GM12878 (cell line): ENCODE data around the gene STARD13. TPM values are rescaled to one million over a fixed set of nuclear protein-coding genes. Genes with fewer than 3 reads are reported as not detected.

Source experiments
- ATAC-seq: fragments of 200-7000 bp; cut with Tn5 transposase; 3 replicates; pipeline ENCODE4 v1.9.1; 2020; ENCODE audit warnings: mild to moderate bottlenecking, moderate library complexity
- BruUV-seq: library from RNA; stranded (reverse); fragments of 400-500 nt; replicated peaks from 2 replicates; lab custom pipeline; 2021; lab: Mats Ljungman, UMichigan
- CTCF ChIA-PET: fragments of 300-600 bp; sonication (Branson Sonifier 250); formaldehyde crosslinking; extraction: SDS; loops from one replicate; lab custom pipeline; 2021; ENCODE audit warnings: inconsistent platforms; lab: Yijun Ruan, JAX
- POLR2A ChIA-PET: fragments of 350-600 bp; formaldehyde crosslinking; extraction: SDS; loops from one replicate; lab custom pipeline; 2021; ENCODE audit warnings: inconsistent platforms; lab: Charles Lee
- RAD21 ChIA-PET: fragments of 300-600 bp; sonication (Branson Sonifier 250); formaldehyde crosslinking; loops from one replicate; lab custom pipeline; 2023; ENCODE audit warnings: antibody characterized with exemption; ENCODE audit not compliant: unreplicated experiment; lab: Charles Lee
- SMC1A ChIA-PET: fragments of 300-600 bp; sonication (Branson Sonifier 250); formaldehyde crosslinking; loops from one replicate; lab custom pipeline; 2023; ENCODE audit not compliant: unreplicated experiment, uncharacterized antibody; lab: Charles Lee
- DNase-seq: peaks from one replicate; pipeline ENCODE4 v3.0.0-alpha.2; 2011; ENCODE audit warnings: low read depth, low spot score
- FAIRE-seq: peaks from 3 replicates; lab custom pipeline; 2011; peaks lifted over from hg19 to GRCh38; lab: Jason Lieb, UNC
- H2AFZ ChIP-seq: 2 replicates; pipeline ENCODE4 v1.6.0; 2011; ENCODE audit warnings: low read depth, low read length, control low read depth; ENCODE audit not compliant: control insufficient read depth
- H3K27ac ChIP-seq: 2 replicates; pipeline ENCODE4 v1.5.1; 2011; ENCODE audit warnings: control low read depth; ENCODE audit not compliant: control insufficient read depth, insufficient read depth
- H3K27me3 ChIP-seq, 2 experiments: replicated peaks in 1 of 2; 2 replicates each; pipeline versions ENCODE4 v1.6.0 to v1.6.1; 2011; ENCODE audit warnings: low read length in 1 of 2; ENCODE audit not compliant: control insufficient read depth in 2 of 2, insufficient read depth in 2 of 2
- H3K36me3 ChIP-seq, 2 experiments: 2 replicates each; pipeline ENCODE4 v1.5.1; 2011; ENCODE audit warnings: low read length in 1 of 2; ENCODE audit not compliant: control insufficient read depth in 2 of 2, insufficient read depth in 2 of 2
- H3K4me1 ChIP-seq: 2 replicates; pipeline ENCODE4 v1.6.1; 2011; ENCODE audit warnings: mild to moderate bottlenecking, low read length, moderate library complexity, mixed read lengths; ENCODE audit not compliant: control insufficient read depth, insufficient read depth
- H3K4me2 ChIP-seq: 2 replicates; pipeline ENCODE4 v1.6.0; 2011; ENCODE audit warnings: control low read depth; ENCODE audit not compliant: control insufficient read depth, insufficient read depth
- H3K4me3 ChIP-seq: fragments of 200-600 bp; sonication (generic); 2 replicates; pipeline ENCODE4 v1.5.1; 2016
- H3K79me2 ChIP-seq: 2 replicates; pipeline ENCODE4 v1.6.0; 2011; ENCODE audit warnings: low read length; ENCODE audit not compliant: control insufficient read depth, insufficient read depth
- H3K9ac ChIP-seq: 2 replicates; pipeline ENCODE4 v1.8.0; 2011; ENCODE audit warnings: low read length, control low read depth, mixed read lengths; ENCODE audit not compliant: control insufficient read depth, insufficient read depth
- H3K9me3 ChIP-seq: replicated peaks from 3 replicates; pipeline ENCODE4 v1.5.1; 2011; ENCODE audit warnings: mild to moderate bottlenecking, low read length; ENCODE audit not compliant: control insufficient read depth, insufficient read depth
- H4K20me1 ChIP-seq: 2 replicates; pipeline ENCODE4 v1.6.0; 2011; ENCODE audit not compliant: control insufficient read depth, insufficient read depth
- BRCA1 ChIP-seq: IDR thresholded peaks from 2 replicates; pipeline ENCODE4 v1.6.1; 2011; ENCODE audit warnings: low read depth, low read length, improper control_type of control experiment
- DPF2 ChIP-seq: fragments of 450-650 bp; IDR thresholded peaks from 2 replicates; pipeline ENCODE4 v1.6.1; 2017; ENCODE audit warnings: mild to moderate bottlenecking
- EP300 ChIP-seq, 2 experiments: fragments of 150-350 bp in 1 of 2; IDR thresholded peaks; 2 replicates each; pipeline ENCODE4 v1.6.1; 2011 to 2012; ENCODE audit warnings: low read depth in 2 of 2, low read length in 2 of 2, borderline replicate concordance in 1 of 2, improper control_type of control experiment in 1 of 2, inconsistent platforms in 1 of 2; ENCODE audit not compliant: control insufficient read depth in 1 of 2
- FOXK2 ChIP-seq: fragments of 450-650 bp; IDR thresholded peaks from 2 replicates; pipeline ENCODE4 v1.6.1; 2017; ENCODE audit warnings: mild to moderate bottlenecking, moderate library complexity
- IKZF2 ChIP-seq, 2 experiments: fragments of 450-650 bp; IDR thresholded peaks; 2 replicates each; pipeline ENCODE4 v1.6.1; 2017; ENCODE audit warnings: mild to moderate bottlenecking in 2 of 2, moderate library complexity in 2 of 2
- NBN ChIP-seq: fragments of 450-650 bp; IDR thresholded peaks from 2 replicates; pipeline ENCODE4 v1.6.1; 2016
- NFIC ChIP-seq: IDR thresholded peaks from 2 replicates; pipeline ENCODE4 v1.6.1; 2012; ENCODE audit warnings: low read depth, mild to moderate bottlenecking, inconsistent platforms, low read length, moderate library complexity
- NFYA ChIP-seq: IDR thresholded peaks from 2 replicates; pipeline ENCODE4 v1.6.1; 2011; ENCODE audit warnings: low read depth, mild to moderate bottlenecking, low read length, improper control_type of control experiment, borderline replicate concordance
- POLR2AphosphoS2 ChIP-seq: IDR thresholded peaks from 2 replicates; pipeline ENCODE4 v1.6.1; 2011; ENCODE audit warnings: low read depth, mild to moderate bottlenecking, low read length, improper control_type of control experiment, moderate library complexity
- RBBP5 ChIP-seq: fragments of 200-600 bp; sonication (generic); conservative IDR thresholded peaks from 2 replicates; pipeline ENCODE4 v1.6.1; 2016
- RCOR1 ChIP-seq: conservative IDR thresholded peaks from 2 replicates; pipeline ENCODE4 v1.6.1; 2012; ENCODE audit warnings: low read depth, low read length, improper control_type of control experiment
- TBL1XR1 ChIP-seq: IDR thresholded peaks from 2 replicates; pipeline ENCODE4 v1.6.1; 2012; ENCODE audit warnings: low read depth, low read length, improper control_type of control experiment
- USF1 ChIP-seq: IDR thresholded peaks from 2 replicates; pipeline ENCODE4 v1.6.1; 2011; ENCODE audit warnings: borderline replicate concordance, low read depth, mild to moderate bottlenecking, moderate library complexity, mixed read lengths, low read length; ENCODE audit not compliant: insufficient read depth; ENCODE audit errors: extremely low read length
- WRNIP1 ChIP-seq: IDR thresholded peaks from 2 replicates; pipeline ENCODE4 v1.6.1; 2011; ENCODE audit warnings: low read depth, low read length, improper control_type of control experiment, borderline replicate concordance
- ZBTB11 ChIP-seq: fragments of 450-650 bp; formaldehyde crosslinking; IDR thresholded peaks from 2 replicates; pipeline ENCODE4 v1.5.0; 2022; ENCODE audit warnings: mild to moderate bottlenecking, missing genetic modification characterization
- ZZZ3 ChIP-seq: IDR thresholded peaks from 2 replicates; pipeline ENCODE4 v1.6.1; 2011; ENCODE audit warnings: low read depth; ENCODE audit not compliant: control insufficient read depth, insufficient read length
- WGBS: methylation state at CpG from one replicate; pipeline ENCODE4 v1.1.6; 2016; ENCODE audit warnings: low lambda C conversion rate; ENCODE audit not compliant: insufficient replicate concordance, insufficient coverage; ENCODE audit errors: missing lambda C conversion rate; 5-methylcytosine and 5-hydroxymethylcytosine counted together
- in situ Hi-C: fragments of 300-500 bp; cut with MboI; formaldehyde crosslinking; loops from 9 replicates; pipeline ENCODE4 v1.14.3; 2018; ENCODE audit warnings: mixed read lengths
- intact Hi-C: fragments of 100-400 bp; cut with micrococcal nuclease; formaldehyde crosslinking; loops from one replicate; pipeline ENCODE4 v1.14.2; 2022; ENCODE audit not compliant: unreplicated experiment
- polyA plus RNA-seq, 11 experiments: library from polyadenylated mRNA; depleted of rRNA in 4 of 11; unstranded in 6 of 11; stranded (reverse) in 5 of 11; fragments of >200 nt; fragmentation: Nextera tagmentation in 4 of 11; fragmentation: Illumina TruSeq in 1 of 11; extraction: Ambion mirVana in 4 of 11; extraction: Trizol in 1 of 11; gene quantifications; 1 replicate in 1 of 11; 2 replicates in 10 of 11; pipeline versions ENCODE4 v1.2.1 to v1.2.3, GENCODE V29; 2011 to 2016; ENCODE audit warnings: inconsistent platforms in 2 of 11, missing spikeins in 2 of 11, low read depth in 1 of 11
- total RNA-seq, 4 experiments: library from RNA; depleted of rRNA in 3 of 4; stranded (reverse); fragments of >200 nt in 3 of 4; fragmentation: Illumina TruSeq in 1 of 4; extraction: Trizol in 1 of 4; gene quantifications; 2 replicates each; pipeline versions ENCODE4 v1.2.1 to v1.2.3, GENCODE V29; 2013 to 2021
- TF ChIP-seq, protein P1 (sequence below): IDR thresholded peaks from 2 replicates; pipeline ENCODE4 v1.6.1; 2012; ENCODE audit warnings: low read length, inconsistent platforms

Gene STARD13
- total and polyA plus RNA-seq, 10 of the 15 experiments (the other 5 are each of a cell fraction or from before 2014, with no cell fraction given): 4.0 to 41.6 (median 10.1) TPM

DNA sequence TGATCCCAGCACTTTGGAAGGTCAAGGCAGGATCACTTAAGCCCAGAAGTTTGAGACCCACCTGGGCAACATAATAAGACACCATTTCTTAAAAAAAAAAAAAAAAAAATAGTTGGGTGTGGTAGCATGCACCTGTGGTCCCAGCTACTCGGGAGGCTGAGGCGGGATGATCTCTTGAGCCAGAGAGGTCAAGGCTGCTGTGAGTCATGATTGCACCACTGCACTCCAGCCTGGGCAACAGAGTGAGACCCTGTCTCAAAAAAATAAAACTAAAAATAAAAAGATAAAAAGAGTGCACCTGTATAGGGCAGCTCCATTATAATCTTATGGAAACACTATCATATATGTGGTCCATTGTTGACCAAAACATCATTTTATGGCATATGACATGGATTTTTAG lies 25.5 kb upstream of the STARD13 start:
- WGBS: 70% methylated on average over 2 of the region's 2 CpGs
- in situ Hi-C loops: no loop called here
- no TSS peak for BruUV-seq
- no peaks in the 10 kb centered on the region; the same call in 2 of the 3 replicates for H3K9me3 ChIP-seq
- POLR2A ChIA-PET: no interaction called here
- FAIRE-seq: no peak
- no peaks in the 10 kb centered on the region for H3K36me3 ChIP-seq
- SMC1A ChIA-PET: interaction anchor here (0.6 to 1.2 kb wide), 2 partner anchors 11 to 1181 kb away, joined by 3 read pairs; no protein-coding TSS in a partner anchor
- no peak for DNase-seq
- H3K79me2 ChIP-seq: no peaks in the 10 kb centered on the region
- no peaks in the 10 kb centered on the region for H4K20me1 ChIP-seq
- no peaks in the 10 kb centered on the region for H3K4me1 ChIP-seq
- ATAC-seq: no peak
- RAD21 ChIA-PET: no interaction called here
- H2AFZ ChIP-seq: no peak overlapping the region
- no peak overlapping the region for H3K9ac ChIP-seq
- no peak overlapping the region for H3K4me3 ChIP-seq
- H3K27ac ChIP-seq: no peak overlapping the region
- TF ChIP-seq FOXK2 (no peak), NBN (no peak), USF1 (no peak), DPF2 (no peak), NFIC (no peak), EP300 (IDR thresholded peaks at IDR 0.05; ENCODE audit: borderline replicate concordance in 1 of 2, control insufficient read depth in 1 of 2, low read depth in 2 of 2, low read length in 2 of 2) (no peak), TBL1XR1 (no peak), BRCA1 (no peak), NFYA (no peak), WRNIP1 (no peak), RBBP5 (no peak), ZBTB11 (CRISPR knock-in tag) (no peak), IKZF2 (IDR thresholded peaks at IDR 0.05) (no peak), POLR2AphosphoS2 (no peak), ZZZ3 (no peak), RCOR1 (no peak)
- TF ChIP-seq, protein P1, sequence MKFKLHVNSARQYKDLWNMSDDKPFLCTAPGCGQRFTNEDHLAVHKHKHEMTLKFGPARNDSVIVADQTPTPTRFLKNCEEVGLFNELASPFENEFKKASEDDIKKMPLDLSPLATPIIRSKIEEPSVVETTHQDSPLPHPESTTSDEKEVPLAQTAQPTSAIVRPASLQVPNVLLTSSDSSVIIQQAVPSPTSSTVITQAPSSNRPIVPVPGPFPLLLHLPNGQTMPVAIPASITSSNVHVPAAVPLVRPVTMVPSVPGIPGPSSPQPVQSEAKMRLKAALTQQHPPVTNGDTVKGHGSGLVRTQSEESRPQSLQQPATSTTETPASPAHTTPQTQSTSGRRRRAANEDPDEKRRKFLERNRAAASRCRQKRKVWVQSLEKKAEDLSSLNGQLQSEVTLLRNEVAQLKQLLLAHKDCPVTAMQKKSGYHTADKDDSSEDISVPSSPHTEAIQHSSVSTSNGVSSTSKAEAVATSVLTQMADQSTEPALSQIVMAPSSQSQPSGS: no peak
- TF ChIP-seq, all 136 proteins: peak for 0
- Histone ChIP-seq H3K27me3 (no peaks in the 10 kb centered on the region), H3K4me2 (no peak overlapping the region)
- intact Hi-C loops: no loop called here
- CTCF ChIA-PET: interaction anchor here (1.0 kb wide), 1 partner anchor 22 kb away, joined by 3 read pairs; no protein-coding TSS in a partner anchor
